Measurements from ENCODE around the gene DDX25. TPM values are rescaled to one million over a fixed set of nuclear protein-coding genes. Genes with fewer than 3 reads are reported as not detected.
"Not testable (repeated sequence)": the region's sequence is repeated elsewhere in the genome, so short reads cannot be mapped to it uniquely, and the experiment has no call there.

Gene DDX25
- total RNA-seq, 1 experiment from 2014 or later = not detected

GRCh38 chr11:125904678-125905077, 370 bp downstream of the DDX25 start:
- no peak for DNase-seq (ENCODE audit: low spot score)

DNA sequence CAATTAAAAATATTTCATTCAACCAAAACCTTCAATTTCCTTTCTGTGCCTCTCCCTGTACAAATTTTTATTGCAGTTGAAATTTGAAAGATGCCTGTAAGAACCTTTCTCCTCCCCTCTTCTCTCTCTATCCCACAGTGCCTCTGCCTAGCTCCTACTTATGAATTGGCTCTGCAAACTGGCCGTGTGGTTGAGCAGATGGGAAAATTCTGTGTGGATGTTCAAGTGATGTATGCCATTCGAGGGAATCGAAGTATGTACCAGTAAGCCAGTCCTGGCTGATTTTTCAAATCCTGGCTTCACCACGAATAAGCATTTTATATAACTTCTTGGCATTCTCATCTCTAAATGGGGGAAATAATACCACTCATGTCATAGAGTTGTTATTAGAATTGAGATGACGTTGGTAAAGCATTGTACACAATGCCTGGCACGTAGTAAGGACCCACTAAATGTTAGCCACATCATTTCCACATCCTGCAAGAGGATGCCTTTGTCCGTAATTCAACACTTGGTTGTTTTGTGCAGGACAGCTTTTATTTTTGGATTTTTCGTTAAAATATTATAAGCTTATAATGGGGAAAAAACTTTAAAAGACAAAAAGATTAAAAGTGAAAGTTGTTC, 6.0 kb downstream of the DDX25 start:
- no peak for DNase-seq (ENCODE audit: low spot score)

DNA sequence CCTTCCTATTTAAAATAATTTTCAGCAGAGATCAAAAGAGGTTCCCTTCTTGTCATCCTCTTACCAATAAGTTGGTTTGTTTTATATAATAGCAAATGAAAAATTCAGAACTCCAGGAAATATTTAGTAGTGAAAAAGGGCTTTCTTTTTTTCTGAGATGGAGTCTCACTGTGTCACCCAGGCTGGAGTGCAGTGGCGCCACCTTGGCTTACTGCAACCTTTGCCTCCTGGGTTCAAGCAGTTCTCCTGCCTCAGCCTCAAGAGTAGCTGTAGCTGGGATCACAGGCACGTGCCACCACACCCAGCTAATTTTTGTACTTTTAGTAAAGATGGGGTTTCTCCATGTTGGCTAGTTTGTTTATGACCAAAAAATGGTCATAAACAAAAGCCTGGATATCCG, 10.3 kb downstream of the DDX25 start:
- DNase-seq (ENCODE audit: low spot score) = not testable (repeated sequence)

GRCh38 chr11:125916683-125917347, 12.5 kb downstream of the DDX25 start:
- DNase-seq (ENCODE audit: low spot score) = no peak

- DNase-seq (ENCODE audit: low spot score) = no peak
Observed at GRCh38 chr11:125918140-125918840, 14.0 kb downstream of the DDX25 start.

DNA sequence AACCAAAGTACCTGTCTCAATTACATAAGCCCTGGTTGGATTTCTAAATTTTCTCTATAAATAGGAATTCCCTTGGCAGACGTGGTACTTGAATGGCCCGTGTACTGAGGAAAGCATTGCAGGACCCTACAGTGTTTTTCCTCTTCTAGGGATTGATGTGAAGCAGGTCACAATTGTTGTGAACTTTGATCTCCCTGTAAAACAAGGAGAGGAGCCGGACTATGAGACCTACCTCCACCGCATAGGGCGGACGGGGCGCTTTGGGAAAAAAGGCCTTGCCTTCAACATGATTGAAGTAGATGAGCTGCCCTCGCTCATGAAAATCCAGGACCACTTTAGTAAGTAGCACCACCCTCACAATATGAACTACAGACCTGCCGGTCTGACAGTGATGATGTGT, 16.7 kb downstream of the DDX25 start:
- DNase-seq (ENCODE audit: low spot score) = no peak

- no peak for DNase-seq (ENCODE audit: low spot score)
Observed at GRCh38 chr11:125922156-125922555, 17.8 kb downstream of the DDX25 start.

GRCh38 chr11:125923012-125923579, 18.8 kb downstream of the DDX25 start:
- peak; percentile 49 for DNase-seq (ENCODE audit: low spot score)

DNA sequence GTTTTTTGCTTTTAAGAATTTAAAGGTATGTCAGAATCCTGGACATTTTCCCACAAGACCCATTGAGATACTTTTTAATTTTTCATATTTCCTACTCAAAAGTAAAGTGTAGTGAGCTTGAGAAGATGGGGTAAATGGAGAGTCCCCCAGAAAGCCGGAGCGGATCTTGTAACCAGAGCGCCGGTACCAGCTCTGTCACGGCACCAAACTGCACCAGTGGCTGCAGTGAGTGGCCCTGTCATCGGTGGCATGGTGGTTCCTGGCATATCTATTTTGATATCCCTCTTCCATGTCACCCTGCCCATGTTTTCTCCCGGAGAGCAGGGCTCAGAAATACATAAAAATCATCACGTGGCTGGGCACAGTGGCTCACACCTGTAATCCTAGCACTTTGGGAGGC, 19.3 kb downstream of the DDX25 start:
- DNase-seq (ENCODE audit: low spot score) = no peak

GRCh38 chr11:125924384-125925007, 20.2 kb downstream of the DDX25 start:
- DNase-seq (ENCODE audit: low spot score) = no peak

DNA sequence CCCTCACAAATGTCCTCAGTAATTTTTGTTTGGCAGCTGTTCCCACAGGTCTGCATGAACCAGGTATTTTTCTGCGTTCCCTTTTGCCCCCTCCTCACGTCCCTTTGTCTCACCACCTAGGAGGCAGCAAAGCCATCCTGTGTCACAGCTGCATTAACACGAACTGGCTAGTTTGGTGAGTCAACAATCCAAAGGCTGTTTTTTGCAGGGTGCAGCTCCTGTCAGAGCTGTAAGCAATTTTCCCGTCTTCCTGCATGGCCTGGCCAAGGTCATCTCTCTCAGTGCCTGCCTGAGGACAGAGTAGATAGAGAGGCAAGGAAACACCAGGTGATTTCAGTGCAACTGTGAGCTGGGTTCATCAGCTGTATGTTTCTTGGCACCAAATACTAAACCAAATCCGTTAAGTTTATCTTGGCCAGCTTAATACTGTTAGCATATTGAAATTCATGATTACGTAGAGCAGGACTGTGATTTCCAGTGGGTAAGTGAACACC, 21.0 kb downstream of the DDX25 start:
- DNase-seq (ENCODE audit: low spot score) = no peak

DNA sequence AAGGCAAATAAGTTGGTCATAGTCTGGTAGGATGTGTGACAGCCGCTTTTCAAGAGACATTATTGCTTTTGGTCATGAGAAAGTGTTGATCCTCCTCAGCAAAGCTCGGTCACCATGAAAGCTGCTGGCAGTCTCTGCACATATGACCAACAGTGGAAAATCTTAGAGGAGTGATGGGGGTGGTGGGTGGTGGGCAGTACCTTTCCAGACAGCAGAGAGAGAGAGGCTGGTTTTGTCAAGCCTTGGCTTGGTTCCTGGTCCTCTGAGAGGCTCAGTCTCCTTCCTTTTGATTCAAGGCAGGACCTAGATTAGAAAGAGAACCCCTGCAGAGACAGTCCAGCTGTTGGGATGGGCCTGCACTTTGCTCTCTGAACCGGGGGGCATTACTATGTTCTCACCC, 21.5 kb downstream of the DDX25 start:
- no peak for DNase-seq (ENCODE audit: low spot score)

- no peak for DNase-seq (ENCODE audit: low spot score)
Observed at GRCh38 chr11:125926682-125927081, 22.4 kb downstream of the DDX25 start.

DNA sequence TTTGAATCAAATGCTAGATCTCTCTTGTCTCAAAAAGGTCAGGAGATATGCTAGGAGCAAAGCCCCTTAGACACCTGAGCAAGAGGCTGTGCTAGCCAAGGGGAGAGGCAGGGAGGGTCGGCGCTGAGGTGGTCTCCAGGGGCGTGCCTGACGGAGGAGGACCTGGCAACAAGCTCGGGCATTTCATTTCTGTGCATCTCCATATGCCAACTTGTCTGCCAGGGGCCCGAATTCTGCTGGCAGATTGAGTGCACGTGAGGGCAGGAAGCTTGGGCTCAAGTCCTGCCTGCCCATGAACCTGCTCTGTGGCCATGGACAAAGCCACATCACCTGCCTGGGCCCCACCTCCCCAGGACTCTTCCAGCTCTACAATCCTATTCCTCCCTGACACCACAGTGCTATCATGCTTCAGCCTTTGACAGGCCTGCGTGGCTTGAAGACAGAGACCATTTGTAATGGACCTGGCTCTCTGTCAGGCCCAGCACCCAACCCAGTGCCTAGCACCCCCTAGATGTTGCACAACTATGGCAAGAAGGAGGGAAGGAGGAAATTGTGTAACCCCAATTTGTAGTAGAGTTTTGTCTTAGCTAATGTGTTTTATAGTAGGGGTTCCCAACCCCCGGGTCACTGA, 25.3 kb downstream of the DDX25 start:
- DNase-seq (ENCODE audit: low spot score) = no peak

DNA sequence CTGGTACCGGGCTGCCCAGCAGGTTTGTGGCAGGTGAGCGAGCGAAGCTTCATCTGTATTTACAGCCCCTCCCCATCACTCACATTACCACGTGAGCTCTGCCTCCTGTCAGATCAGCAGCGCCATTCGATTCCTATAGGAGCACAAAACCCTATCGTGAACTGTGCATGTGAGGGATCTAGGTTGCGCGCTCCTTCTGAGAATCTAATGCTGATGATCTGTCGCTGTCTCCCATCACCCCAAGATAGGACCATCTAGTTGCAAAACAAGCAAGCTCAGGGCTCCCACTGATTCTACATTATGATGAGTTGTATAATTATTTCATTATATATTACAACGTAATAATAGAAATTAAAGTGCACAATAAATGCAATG, 25.8 kb downstream of the DDX25 start:
- DNase-seq (ENCODE audit: low spot score) = no peak

DNA sequence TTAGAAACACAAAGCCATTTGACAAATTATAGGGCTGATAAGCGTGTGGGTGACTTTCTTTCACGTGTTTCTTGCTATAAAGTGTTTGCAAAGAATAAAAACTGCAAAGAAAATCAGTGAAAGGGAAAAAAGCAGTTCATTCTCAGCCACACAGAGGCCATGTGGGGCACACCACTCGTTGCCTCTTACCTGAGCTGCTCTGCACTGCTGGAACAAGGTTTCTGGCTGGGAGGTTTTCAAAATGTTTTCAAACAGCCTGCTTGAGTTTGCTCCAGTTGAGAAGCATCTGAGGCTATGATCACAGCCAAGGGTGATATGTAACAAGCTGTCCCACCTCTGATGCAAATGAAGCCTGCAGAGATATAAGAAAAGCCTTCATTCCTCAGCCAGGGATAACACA, 26.8 kb downstream of the DDX25 start:
- DNase-seq (ENCODE audit: low spot score) = no peak

DNA sequence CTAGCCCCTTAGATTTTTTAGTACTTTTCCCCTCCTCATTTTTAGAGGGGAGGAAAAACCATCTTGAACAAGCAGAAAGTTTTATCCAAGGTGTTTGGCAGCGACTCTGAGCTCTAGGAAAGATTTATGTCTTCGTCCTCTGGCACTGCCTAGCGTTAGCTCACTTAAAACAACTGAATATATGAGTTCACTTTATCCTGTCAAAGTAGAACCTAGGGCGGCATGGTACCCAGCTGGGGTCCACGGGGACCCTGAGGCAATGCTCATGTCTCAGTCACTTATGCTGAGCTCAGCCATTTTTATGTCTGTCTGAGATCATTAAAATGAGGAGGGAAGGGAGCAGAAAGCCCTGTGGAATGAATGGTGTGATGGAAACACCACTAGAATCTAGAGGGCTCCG, 27.4 kb downstream of the DDX25 start:
- no peak for DNase-seq (ENCODE audit: low spot score)

DNA sequence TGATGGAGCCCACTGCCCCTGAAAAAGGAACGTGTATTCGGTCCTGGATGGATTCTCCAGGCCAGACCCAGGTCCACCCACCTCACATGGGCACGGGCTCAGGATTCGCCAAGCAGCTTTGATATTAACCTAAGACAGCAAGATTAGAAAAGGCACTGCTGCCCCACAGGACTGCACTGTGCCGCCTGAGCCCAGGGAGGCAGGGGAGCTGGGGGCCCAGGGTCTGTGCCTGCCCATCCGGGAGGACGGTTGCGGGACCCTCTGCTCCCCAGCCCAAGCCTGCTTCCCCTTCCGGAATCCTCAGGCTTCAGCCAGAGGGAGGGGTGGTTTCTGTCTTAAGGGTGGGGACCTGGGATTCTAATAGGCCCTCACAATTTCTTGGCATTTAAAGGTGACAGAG, 28.0 kb downstream of the DDX25 start:
- DNase-seq (ENCODE audit: low spot score) = no peak

DNA sequence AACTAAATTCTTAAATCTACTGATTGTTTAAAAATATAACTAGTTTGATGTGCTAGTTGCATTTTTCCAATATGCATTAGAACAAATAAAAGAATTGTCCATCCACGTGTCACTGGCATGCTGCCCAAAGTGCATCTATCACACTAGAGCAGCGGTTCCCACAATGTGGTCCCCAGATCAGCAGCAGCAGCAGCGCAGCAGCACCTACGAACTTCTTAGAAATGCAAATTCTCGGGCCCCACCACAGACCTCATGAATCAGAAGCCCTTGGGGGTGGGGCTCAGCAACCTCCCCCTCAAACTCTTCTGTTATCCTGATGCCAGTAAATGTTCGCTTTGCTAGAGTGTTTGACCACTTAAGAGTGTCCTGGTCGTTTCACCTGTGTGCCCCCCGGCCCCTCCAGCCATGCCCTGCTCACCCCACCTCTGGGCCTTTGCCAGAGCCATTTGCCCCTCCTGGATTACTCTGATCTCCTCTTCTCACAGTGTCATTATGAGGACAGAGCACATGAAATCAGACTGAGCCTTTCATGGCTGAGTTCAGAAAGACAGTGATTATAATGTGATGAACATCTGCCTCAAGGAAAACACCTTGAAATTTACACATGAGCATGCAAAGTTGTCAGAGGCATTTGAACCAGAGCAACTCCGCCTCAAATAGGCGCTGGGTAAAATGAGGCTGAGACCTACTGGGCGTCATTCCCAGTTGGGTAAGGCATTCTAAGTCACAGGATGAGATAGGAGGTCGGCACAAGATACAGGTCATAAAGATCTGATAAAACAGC, 28.9 kb downstream of the DDX25 start:
- DNase-seq (ENCODE audit: low spot score) = no peak

- no peak for DNase-seq (ENCODE audit: low spot score)
Observed at GRCh38 chr11:125934473-125934872, 30.2 kb downstream of the DDX25 start.

DNA sequence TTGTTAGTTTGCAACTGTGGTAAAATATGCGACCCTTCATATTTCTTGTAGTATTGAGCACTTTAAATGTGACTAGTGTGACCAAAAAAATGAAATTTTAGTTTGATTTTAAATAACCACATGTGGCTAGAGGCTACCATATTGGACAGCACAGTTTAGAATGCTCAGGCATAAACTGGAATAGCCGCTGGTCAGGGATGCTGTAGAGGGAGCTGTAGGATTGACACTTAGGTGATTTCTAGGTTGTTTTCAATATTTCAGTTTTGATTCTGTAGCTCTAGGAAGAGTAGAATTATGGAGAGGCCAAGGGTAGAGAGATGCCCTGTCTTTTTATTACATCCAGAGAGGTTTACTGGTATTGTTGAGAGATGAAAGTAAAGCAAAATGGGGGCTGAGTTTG, 30.7 kb downstream of the DDX25 start:
- DNase-seq (ENCODE audit: low spot score) = no peak

Data from A172 (cell line).